ENCODE measurements around the gene MAPK8IP3.

MAPK8IP3 gene

DNA sequence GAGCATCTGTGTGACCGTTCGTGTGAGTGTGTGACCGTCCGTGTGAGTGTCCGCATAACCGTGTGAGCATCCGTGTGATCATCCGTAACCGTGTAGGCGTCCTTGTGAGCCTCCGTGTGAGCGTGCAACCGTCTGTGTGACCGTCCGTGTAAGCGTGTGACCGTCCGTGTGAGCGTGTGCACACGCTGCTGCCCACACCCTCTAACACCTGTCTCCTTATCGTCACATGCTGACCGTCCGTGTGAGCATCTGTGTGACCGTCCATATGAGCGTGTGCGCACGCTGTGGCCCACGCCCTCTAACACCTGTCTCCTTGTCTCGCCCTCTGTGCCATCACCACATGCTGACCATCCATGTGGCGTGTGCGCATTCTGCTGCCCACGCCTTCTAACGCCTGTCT lies 34.2 kb downstream of the MAPK8IP3 start:
- in situ Hi-C loops (cut with MboI; ENCODE audit: low sequenced_read_pairs): no loop called here

GRCh38 chr16:1740781-1741490 lies 34.9 kb downstream of the MAPK8IP3 start:
- in situ Hi-C loops (cut with MboI; ENCODE audit: low sequenced_read_pairs): no loop called here

- in situ Hi-C loops (cut with MboI; ENCODE audit: low sequenced_read_pairs): no loop called here
Observed at GRCh38 chr16:1741553-1742165, 35.7 kb downstream of the MAPK8IP3 start.

GRCh38 chr16:1743376-1744337 lies 37.7 kb downstream of the MAPK8IP3 start:
- in situ Hi-C loops (cut with MboI; ENCODE audit: low sequenced_read_pairs): no loop called here

GRCh38 chr16:1744338-1744840 lies 38.4 kb downstream of the MAPK8IP3 start:
- in situ Hi-C loops (cut with MboI; ENCODE audit: low sequenced_read_pairs): no loop called here

DNA sequence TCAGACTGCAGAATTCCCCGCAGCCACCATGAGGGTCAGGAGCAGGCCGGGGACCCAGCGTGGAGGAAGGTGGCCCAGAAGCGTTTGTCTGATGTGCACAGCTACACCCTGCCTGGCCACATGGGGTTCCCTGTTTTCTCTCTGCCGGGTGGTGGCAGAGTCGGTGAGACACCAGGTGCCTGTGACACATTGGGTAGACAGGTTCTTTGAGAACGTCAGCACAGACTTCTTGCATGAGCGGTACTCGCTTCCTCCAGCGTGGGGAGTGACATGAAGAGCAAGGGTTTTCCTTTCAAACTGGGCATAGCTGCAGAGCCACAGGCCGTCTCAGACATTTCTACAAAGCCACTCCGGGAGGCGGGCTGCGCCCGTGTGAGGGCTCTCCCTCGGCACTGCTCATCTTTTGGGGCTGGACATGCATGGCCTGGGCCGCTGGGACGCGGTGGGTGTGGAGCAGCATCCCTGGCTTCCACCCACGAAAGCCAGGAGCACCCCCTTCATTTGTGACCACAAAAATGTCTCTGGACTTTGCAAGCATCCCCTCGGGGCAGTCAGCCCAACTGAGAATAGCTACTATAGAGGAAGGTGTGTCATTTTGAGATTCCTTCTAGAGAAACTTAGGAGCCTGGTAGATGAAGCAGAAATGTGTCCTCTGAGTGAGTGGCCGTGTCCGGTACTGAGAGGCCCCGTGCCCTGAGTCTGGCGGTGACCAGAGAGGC lies 39.3 kb downstream of the MAPK8IP3 start:
- in situ Hi-C loops (cut with MboI; ENCODE audit: low sequenced_read_pairs): no loop called here

GRCh38 chr16:1745900-1746692 lies 40.1 kb downstream of the MAPK8IP3 start:
- in situ Hi-C loops (cut with MboI; ENCODE audit: low sequenced_read_pairs): no loop called here

GRCh38 chr16:1746693-1747195 lies 40.7 kb downstream of the MAPK8IP3 start:
- in situ Hi-C loops (cut with MboI; ENCODE audit: low sequenced_read_pairs): no loop called here

- in situ Hi-C loops (cut with MboI; ENCODE audit: low sequenced_read_pairs): no loop called here
Observed at GRCh38 chr16:1747934-1748333, 41.9 kb downstream of the MAPK8IP3 start.

GRCh38 chr16:1749152-1750117 lies 43.4 kb downstream of the MAPK8IP3 start:
- in situ Hi-C loops (cut with MboI; ENCODE audit: low sequenced_read_pairs): no loop called here

DNA sequence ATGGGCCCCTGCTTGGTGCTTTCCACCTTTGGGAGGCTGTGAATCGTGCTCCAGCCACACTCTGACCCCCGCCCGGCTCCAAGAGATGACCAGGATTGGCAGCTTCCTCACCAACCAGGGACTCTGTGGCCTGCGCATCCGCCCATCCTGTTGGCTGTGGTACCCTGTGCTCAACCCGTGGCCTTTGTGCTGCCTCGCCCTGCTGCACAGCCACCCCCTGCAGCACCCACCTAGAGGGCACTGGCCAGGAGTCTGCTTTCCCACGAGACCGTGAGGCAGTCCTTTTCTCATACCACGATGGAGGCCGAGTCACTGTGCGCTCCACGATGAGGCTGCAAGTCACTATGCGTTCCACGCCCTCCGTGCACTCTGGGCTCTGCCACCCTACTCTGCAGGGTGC lies 46.0 kb downstream of the MAPK8IP3 start:
- in situ Hi-C loops (cut with MboI; ENCODE audit: low sequenced_read_pairs): no loop called here

- in situ Hi-C loops (cut with MboI; ENCODE audit: low sequenced_read_pairs): no loop called here
Observed at GRCh38 chr16:1752853-1753252, 46.9 kb downstream of the MAPK8IP3 start.

DNA sequence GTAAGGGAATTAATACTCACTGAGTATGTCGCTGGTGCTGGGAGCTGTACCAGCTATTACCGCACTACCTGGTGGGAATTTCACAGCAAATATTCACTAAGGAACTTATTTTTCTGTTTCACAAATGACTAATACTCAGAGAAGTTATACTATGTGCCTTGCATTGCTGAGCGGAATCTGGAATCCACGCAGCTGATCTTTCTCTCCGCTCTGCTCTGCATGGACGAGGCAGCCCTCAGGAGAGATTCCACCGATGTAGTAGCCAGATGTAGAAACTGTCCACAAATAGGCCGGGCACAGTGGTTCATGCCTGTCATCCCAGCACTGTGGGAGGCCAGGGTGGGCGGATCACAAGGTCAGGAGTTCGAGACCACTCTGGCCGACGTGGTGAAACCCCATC lies 48.2 kb downstream of the MAPK8IP3 start:
- in situ Hi-C loops (cut with MboI; ENCODE audit: low sequenced_read_pairs): no loop called here

DNA sequence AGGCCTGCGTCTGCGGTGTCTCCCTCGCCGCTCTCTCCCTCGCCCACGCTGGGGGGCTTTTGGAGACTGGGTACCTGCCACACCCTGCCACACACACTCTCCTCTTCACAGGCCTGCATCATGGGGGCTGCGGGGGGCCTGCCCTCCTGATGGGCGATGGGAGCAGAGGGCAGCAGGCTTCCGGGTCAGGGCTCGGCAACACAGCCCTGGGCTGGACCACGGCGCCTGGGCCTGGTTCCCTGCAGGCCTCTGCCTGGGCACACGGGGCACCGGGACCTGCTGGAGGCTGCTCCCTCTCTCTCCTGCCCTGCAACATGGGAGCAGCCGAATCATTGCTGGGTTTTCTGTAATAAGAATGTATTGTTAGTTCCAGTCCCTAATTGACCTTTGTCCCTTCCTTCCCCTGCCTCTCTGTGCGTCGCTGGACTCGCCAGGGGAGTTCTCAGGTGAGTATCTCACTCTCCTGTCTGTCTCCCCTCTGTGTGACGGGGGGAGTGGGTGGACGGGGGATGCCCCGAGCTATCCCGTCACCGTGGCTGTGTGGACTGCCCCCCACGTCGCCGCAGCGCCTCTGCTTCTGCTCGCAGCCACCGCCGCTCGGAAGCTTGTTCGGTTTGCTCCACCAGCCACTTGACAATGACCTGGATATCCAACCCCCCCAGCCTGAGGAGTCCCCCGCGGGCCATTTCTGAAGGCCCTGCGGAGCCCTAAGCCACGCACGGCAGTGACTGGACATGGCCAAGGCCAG lies 51.9 kb downstream of the MAPK8IP3 start:
- in situ Hi-C loops (cut with MboI; ENCODE audit: low sequenced_read_pairs): no loop called here

DNA sequence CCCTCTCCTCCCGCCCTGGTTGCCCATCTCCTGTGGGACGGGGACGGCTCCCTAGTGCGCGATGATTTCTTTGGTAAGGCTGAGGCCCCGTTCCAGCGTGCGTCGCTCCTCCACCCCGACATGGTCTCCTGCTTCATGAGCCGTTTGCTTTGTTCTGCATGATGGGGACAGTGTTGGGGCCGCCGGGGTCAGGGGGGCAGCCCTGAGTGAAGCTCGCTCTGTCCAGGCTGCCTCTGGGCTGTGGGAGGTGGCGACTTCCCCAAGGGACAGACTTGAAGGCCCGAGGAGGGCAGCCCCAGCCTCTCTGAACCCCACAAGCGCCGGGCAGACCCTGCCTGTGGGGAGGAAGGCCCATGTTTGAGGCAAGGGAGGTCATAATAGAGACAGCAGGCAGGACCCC lies 52.9 kb downstream of the MAPK8IP3 start:
- in situ Hi-C loops (cut with MboI; ENCODE audit: low sequenced_read_pairs): no loop called here

- in situ Hi-C loops (cut with MboI; ENCODE audit: low sequenced_read_pairs): no loop called here
Observed at GRCh38 chr16:1759511-1759910, 53.5 kb downstream of the MAPK8IP3 start.

DNA sequence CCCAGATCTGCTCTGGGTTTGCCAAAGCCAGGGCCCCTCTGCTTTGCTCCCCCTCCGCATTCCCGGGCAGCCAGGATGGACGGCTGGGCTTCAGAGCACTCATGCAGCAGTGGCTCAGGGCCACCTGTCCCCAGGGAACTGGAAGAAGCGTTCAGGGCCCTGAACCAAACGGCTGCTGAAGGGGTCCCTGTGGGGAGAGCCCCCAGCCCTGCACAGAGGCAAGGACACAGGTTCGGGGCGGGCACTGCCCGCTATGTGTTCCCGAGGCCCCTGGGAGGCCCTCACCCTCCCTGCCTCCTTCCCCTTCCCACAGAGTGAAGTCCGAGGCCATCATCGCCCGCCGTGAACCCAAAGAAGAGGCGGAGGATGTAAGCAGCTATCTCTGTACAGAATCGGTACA lies 54.9 kb downstream of the MAPK8IP3 start:
- in situ Hi-C loops (cut with MboI; ENCODE audit: low sequenced_read_pairs): no loop called here

DNA sequence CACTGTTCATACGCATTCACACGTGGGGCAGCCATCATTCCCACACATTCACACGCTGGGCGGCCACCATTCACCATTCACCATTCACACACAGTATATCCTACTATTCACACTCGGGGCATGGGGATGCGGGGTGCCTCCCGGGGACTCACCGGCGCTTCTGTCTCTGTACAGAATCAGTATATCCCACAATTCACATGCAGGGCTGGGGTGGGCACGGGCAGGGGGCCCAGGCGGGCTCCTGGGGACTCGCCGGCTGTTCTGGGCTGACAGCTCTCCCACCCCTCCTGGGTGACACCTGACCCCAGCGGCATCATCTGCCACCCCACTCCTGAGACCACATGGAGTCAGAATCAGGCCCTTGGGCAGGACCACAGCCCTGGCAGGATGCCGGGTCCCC lies 55.8 kb downstream of the MAPK8IP3 start:
- in situ Hi-C loops (cut with MboI; ENCODE audit: low sequenced_read_pairs): no loop called here
